Measurements from ENCODE around the gene PKN1. TPM values are rescaled to one million over a fixed set of nuclear protein-coding genes. Genes with fewer than 3 reads are reported as not detected.

Gene PKN1
- total RNA-seq, 2 donors from 2014 or later, result 140 to 160 TPM

GRCh38 chr19:14480700-14481079, 47.6 kb downstream of the PKN1 start:
- Mint-ChIP-seq H3K36me3 (no peaks in the 10 kb centered on the region), H3K27ac (no peak overlapping the region), H3K4me1 (ENCODE audit: low read depth in 2 of 2) (peaks cover 12 to 18% of the 10 kb centered on the region in 2 donors), H3K27me3 (no peaks in the 10 kb centered on the region), H3K9me3 (no peaks in the 10 kb centered on the region), H3K4me3 (no peak overlapping the region)
- DNase-seq (ENCODE audit: low spot score) (no peak), ATAC-seq (no peak)

DNA sequence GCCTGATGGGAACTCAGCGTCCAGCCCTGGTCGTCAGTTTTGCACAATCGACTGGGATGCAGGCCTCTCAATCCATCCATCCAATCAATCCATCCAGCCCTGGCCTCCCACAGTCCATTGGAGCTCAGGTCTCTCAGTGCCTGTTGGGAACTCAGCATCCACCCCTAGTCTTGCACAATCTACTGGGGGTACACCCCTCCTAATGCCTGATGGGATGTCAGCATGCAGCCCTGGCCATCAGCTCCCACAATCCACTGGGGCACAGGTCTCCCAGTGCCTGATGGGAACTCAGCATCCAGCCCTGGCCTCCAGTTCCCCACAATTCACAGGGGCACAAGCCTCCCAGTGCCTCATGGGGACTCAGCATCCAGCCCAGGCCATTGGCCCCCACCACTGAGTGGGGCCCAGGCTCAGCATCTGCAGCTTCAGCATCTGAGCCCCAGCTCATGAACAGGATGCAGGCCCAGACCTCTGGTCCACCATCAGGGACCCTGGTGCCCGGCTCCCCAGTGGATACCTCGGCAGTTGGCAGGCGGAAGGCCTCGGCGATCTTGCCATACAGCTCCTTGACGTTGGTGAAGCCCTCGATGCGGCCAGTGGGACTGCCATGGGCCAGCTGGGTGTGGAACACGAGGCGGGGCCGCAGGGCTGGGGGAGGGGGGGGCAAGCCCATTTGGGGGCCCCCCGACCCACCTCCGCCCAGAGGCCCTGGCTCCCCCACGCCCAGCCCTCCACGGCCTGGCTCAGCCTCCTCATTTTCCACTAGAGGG, 49.3 kb downstream of the PKN1 start:
- ATAC-seq (no peak), DNase-seq (ENCODE audit: low spot score) (peak; percentile 51)
- no peak overlapping the region for H3K4me3 Mint-ChIP-seq
- H3K27ac Mint-ChIP-seq, result no peak overlapping the region
- H3K36me3 Mint-ChIP-seq, result no peaks in the 10 kb centered on the region
- H3K9me3 Mint-ChIP-seq, result no peaks in the 10 kb centered on the region
- H3K27me3 Mint-ChIP-seq, result no peaks in the 10 kb centered on the region
- peaks cover 0 to 11% of the 10 kb centered on the region in 2 donors for H3K4me1 Mint-ChIP-seq (ENCODE audit: low read depth in 2 of 2)

GRCh38 chr19:14487370-14488125, 54.4 kb downstream of the PKN1 start:
- Mint-ChIP-seq H3K27ac (no peak overlapping the region), H3K27me3 (no peaks in the 10 kb centered on the region), H3K9me3 (no peaks in the 10 kb centered on the region), H3K36me3 (no peaks in the 10 kb centered on the region), H3K4me3 (no peak overlapping the region), H3K4me1 (ENCODE audit: low read depth in 2 of 2) (peaks cover 0 to 7% of the 10 kb centered on the region in 2 donors)
- no peak for DNase-seq (ENCODE audit: low spot score)
- ATAC-seq, result no peak

DNA sequence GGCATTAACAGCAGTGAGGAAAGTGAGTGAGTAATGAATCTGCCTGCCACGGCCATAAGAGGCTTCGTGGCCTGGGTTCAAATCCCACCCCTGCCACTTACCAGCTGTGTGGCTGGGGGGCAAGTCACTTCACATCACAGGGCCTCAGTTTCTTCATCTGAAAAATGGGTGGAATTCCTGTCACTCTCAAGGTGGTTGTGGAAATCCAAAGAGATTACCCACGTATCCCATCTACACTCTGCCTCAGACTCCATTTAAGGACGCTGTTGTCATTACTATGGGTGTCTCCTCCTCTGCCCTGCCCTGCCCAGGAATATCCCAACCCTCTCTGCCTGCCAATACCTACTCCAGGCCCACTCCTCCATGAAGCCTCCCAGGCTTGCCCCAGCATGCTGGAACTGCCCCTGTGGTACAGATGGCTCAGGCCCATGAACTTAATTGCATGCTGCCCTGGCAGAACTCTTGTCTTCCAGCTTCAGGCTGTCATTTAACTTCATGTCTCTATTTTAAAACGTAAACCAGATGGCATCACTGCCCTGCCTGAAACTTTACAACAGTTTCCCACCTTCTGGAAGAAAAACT, 59.7 kb downstream of the PKN1 start:
- Mint-ChIP-seq H3K27ac (peak overlapping the region in 1 of 2 donors; percentile 15), H3K27me3 (no peaks in the 10 kb centered on the region), H3K4me3 (no peak overlapping the region), H3K4me1 (ENCODE audit: low read depth in 2 of 2) (peaks cover 5 to 17% of the 10 kb centered on the region in 2 donors), H3K36me3 (no peaks in the 10 kb centered on the region), H3K9me3 (no peaks in the 10 kb centered on the region)
- no peak for ATAC-seq
- peak; percentile 54 for DNase-seq (ENCODE audit: low spot score)

- Mint-ChIP-seq H3K36me3 (no peaks in the 10 kb centered on the region), H3K4me3 (peak overlapping the region; percentile 26), H3K27me3 (no peaks in the 10 kb centered on the region), H3K9me3 (no peaks in the 10 kb centered on the region), H3K27ac (peak overlapping the region; percentile 41 to 82), H3K4me1 (ENCODE audit: low read depth in 2 of 2) (peaks cover 5 to 17% of the 10 kb centered on the region in 2 donors)
- peak; percentile 41 for DNase-seq (ENCODE audit: low spot score)
- no peak for ATAC-seq
Observed at GRCh38 chr19:14494411-14494810, 61.3 kb downstream of the PKN1 start.

- no peaks in the 10 kb centered on the region for H3K9me3 Mint-ChIP-seq
- DNase-seq (ENCODE audit: low spot score) (peak; percentile 50), ATAC-seq (no peak)
- peaks cover 5 to 17% of the 10 kb centered on the region in 2 donors for H3K4me1 Mint-ChIP-seq (ENCODE audit: low read depth in 2 of 2)
- H3K4me3 Mint-ChIP-seq, result peak overlapping the region; percentile 76
- peak overlapping the region; percentile 39 to 82 for H3K27ac Mint-ChIP-seq
- H3K27me3 Mint-ChIP-seq, result no peaks in the 10 kb centered on the region
- no peaks in the 10 kb centered on the region for H3K36me3 Mint-ChIP-seq
Observed at GRCh38 chr19:14494910-14495671, 62.0 kb downstream of the PKN1 start.

DNA sequence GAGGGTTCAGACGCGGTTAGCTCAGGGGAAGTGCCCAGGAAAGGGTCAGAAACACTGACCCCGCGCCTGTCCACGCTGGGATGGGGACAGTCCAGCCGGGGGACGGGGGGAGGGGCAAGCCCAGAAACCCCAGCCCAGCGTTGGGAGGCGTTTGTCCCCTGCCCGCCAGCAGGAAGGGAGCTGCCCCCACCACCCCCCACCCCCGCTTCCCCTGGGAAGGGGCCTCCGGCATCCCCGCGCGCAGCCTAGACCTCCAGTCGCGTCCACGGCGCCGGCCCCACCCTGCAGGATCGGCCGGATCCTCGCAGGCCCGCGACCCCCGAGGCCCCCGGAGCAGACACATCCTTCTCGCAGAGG, 62.5 kb downstream of the PKN1 start:
- H3K9me3 Mint-ChIP-seq, result no peaks in the 10 kb centered on the region
- DNase-seq (ENCODE audit: low spot score), result no peak
- no peaks in the 10 kb centered on the region for H3K36me3 Mint-ChIP-seq
- no peak for ATAC-seq
- peaks cover 5 to 17% of the 10 kb centered on the region in 2 donors for H3K4me1 Mint-ChIP-seq (ENCODE audit: low read depth in 2 of 2)
- H3K4me3 Mint-ChIP-seq, result peak overlapping the region; percentile 76
- no peaks in the 10 kb centered on the region for H3K27me3 Mint-ChIP-seq
- H3K27ac Mint-ChIP-seq, result peak overlapping the region in 1 of 2 donors; percentile 39

GRCh38 chr19:14496029-14496833, 63.1 kb downstream of the PKN1 start, which contains the start of gene GIPC1:
Gene GIPC1 (minus strand): TSS chr19:14496127. CDS start chr19:14482976, 13,151 bp downstream.
- peak; percentile 90 for DNase-seq (ENCODE audit: low spot score)
- Mint-ChIP-seq H3K27ac (peak within 1 kb of the TSS; percentile 53 to 82), H3K27me3 (no peaks in the 10 kb centered on the region), H3K4me1 (ENCODE audit: low read depth in 2 of 2) (peaks cover 5 to 17% of the 10 kb centered on the region in 2 donors), H3K36me3 (no peaks in the 10 kb centered on the region), H3K4me3 (peak within 1 kb of the TSS; percentile 76), H3K9me3 (no peaks in the 10 kb centered on the region)
- peak; percentile 92 to 97 for ATAC-seq

- DNase-seq (ENCODE audit: low spot score) (peak; percentile 22), ATAC-seq (no peak)
- no peaks in the 10 kb centered on the region for H3K9me3 Mint-ChIP-seq
- peaks cover 5 to 17% of the 10 kb centered on the region in 2 donors for H3K4me1 Mint-ChIP-seq (ENCODE audit: low read depth in 2 of 2)
- H3K4me3 Mint-ChIP-seq, result peak overlapping the region; percentile 72
- H3K27ac Mint-ChIP-seq, result peak overlapping the region; percentile 53 to 62
- H3K36me3 Mint-ChIP-seq, result no peaks in the 10 kb centered on the region
- no peaks in the 10 kb centered on the region for H3K27me3 Mint-ChIP-seq
Observed at GRCh38 chr19:14496834-14497227, 63.7 kb downstream of the PKN1 start.

DNA sequence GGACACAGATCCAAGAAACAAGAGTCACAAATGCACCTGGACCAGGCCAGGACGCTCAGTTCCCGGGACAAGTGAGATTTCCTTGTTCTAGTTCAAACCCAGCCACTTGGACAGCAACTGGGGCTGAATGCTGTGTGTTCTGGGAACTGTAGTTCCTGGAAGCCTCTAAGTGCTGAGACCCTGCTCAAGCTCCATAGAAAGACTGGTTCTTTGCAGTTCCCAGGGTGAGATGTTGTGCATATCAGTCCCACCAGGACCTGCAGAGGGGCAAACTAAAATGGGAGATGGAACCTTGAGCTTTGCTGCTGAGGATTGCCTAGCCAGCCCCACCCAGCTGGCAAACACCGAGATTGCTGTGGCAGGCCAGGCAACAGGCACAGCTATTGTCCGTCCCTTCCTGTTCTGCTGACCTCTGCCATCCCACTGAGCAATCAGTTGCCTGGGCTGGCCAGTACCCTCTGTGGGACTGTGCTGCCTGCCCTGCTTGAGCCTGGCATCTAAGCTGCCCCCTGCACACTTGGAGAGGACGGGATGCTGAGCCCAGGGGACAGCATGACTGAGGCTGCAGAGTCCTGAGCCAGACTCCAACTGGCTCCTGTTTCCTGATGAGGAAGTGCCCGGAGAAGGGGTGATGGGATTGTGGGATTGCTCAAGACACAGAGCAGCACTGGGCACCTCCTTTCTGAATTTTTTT, 64.3 kb downstream of the PKN1 start:
- H3K4me3 Mint-ChIP-seq, result peak overlapping the region; percentile 72
- no peaks in the 10 kb centered on the region for H3K27me3 Mint-ChIP-seq
- H3K9me3 Mint-ChIP-seq, result no peaks in the 10 kb centered on the region
- H3K4me1 Mint-ChIP-seq (ENCODE audit: low read depth in 2 of 2), result peaks cover 5 to 17% of the 10 kb centered on the region in 2 donors
- ATAC-seq (no peak), DNase-seq (ENCODE audit: low spot score) (peak; percentile 44)
- no peak overlapping the region for H3K27ac Mint-ChIP-seq
- H3K36me3 Mint-ChIP-seq, result no peaks in the 10 kb centered on the region

DNA sequence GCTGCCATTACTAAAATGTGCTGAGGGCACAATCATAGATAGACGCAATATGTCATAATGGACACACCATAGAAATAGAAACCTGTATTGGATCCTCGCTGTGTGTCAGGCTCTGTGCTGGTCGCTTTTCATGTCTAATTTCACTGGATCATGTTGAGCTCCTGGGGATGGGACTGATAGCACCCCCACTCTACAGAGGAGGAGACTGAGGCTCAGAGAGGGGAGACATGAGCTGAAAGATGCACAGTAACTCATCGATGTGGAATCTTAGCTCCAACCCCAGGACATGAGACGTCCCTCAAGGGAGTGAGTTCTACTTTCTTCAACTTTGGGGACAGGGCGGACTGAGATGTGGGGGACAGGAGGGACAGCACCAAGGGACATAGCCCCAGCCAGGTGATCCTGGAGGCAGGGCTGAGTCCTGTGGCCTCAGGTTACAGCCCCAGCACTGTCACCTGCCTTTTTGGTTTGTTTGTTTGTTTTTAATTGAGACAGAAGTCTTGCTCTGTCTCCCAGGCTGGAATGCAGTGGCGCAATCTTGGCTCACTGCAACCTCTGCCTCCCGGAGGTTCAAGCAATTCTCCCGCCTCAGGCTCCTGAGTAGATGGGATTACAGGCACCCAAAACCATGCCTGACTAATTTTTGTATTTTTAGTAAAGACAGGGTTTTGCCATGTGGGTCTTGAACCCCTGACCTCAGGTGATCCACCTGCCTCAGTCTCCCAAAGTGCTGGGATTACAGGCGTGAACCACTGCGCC, 69.4 kb downstream of the PKN1 start:
- no peak overlapping the region for H3K27ac Mint-ChIP-seq
- ATAC-seq (no peak), DNase-seq (ENCODE audit: low spot score) (no peak)
- no peaks in the 10 kb centered on the region for H3K9me3 Mint-ChIP-seq
- H3K36me3 Mint-ChIP-seq, result no peaks in the 10 kb centered on the region
- H3K27me3 Mint-ChIP-seq, result peaks cover 0 to 2% of the 10 kb centered on the region in 2 donors
- no peak overlapping the region for H3K4me3 Mint-ChIP-seq
- H3K4me1 Mint-ChIP-seq (ENCODE audit: low read depth in 2 of 2), result peaks cover 6 to 8% of the 10 kb centered on the region in 2 donors

DNA sequence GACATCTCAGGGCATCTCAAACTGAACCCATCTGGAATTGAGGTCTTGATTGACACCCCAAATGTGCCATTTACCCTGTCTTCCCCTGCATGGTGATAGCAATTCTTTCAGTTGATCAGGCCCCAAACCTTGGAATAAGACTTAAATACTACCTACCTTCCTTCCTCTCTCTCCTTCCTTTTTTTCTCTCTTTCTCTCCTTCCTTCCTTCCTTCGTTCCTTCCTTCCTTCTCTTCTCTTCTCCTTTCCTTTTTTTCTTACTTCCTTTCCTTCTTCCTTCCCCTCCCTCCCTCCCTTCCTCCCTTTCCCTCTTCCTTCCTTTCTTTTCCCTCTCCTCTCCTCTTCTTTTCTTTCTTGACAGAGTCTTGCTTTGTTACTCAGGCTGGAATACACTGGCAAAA, 70.2 kb downstream of the PKN1 start:
- Mint-ChIP-seq H3K27me3 (peaks cover 0 to 2% of the 10 kb centered on the region in 2 donors), H3K4me3 (no peak overlapping the region), H3K4me1 (ENCODE audit: low read depth in 2 of 2) (peaks cover 6 to 9% of the 10 kb centered on the region in 2 donors), H3K27ac (no peak overlapping the region), H3K36me3 (no peaks in the 10 kb centered on the region), H3K9me3 (no peaks in the 10 kb centered on the region)
- ATAC-seq (no peak), DNase-seq (ENCODE audit: low spot score) (no peak)

Measured in natural killer cell treated with Interleukin-12 subunit alpha and Interleukin-12 subunit beta and Interleukin-15 and Interleukin-18, amount 100 ng/mL, for 72 hours (primary cell).